H1 (cell line): ENCODE data around the gene PAGE5. TPM values are rescaled to one million over a fixed set of nuclear protein-coding genes. Genes with fewer than 3 reads are reported as not detected.

Experiments used
- CTCF ChIA-PET: fragments of 300-600 bp; sonication (Branson Sonifier 250); formaldehyde crosslinking; loops from one replicate; lab custom pipeline; 2021; ENCODE audit not compliant: partially characterized antibody; lab: Charles Lee
- POLR2A ChIA-PET: fragments of 300-600 bp; sonication (Branson Sonifier 250); formaldehyde crosslinking; loops from one replicate; lab custom pipeline; 2021; ENCODE audit warnings: inconsistent platforms; ENCODE audit not compliant: partially characterized antibody; lab: Charles Lee
- DNase-seq, 2 experiments: peaks; one replicate each; pipeline versions ENCODE4 v3.0.0 to v3.0.0-alpha.2; 2010 to 2022; ENCODE audit warnings: low spot score in 2 of 2, low read depth in 1 of 2, mixed read lengths in 1 of 2
- FAIRE-seq: peaks from 2 replicates; lab custom pipeline; 2011; peaks lifted over from hg19 to GRCh38; lab: Jason Lieb, UNC
- H2AFZ ChIP-seq: 2 replicates; pipeline ENCODE4 v1.8.1; 2012; ENCODE audit warnings: low read length, inconsistent platforms
- H2AK5ac ChIP-seq: 2 replicates; pipeline ENCODE4 v1.6.1; 2013; ENCODE audit warnings: low read depth, low read length
- H2BK120ac ChIP-seq: replicated peaks from 2 replicates; pipeline ENCODE3; 2013; ENCODE audit warnings: low read depth, low read length, inconsistent platforms
- H2BK12ac ChIP-seq: 2 replicates; pipeline ENCODE4 v1.6.1; 2013; ENCODE audit warnings: low read depth, low read length
- H2BK15ac ChIP-seq: 2 replicates; pipeline ENCODE4 v1.6.1; 2013; ENCODE audit warnings: low read length
- H2BK20ac ChIP-seq: 2 replicates; pipeline ENCODE4 v1.6.1; 2013; ENCODE audit warnings: low read length
- H2BK5ac ChIP-seq: 2 replicates; pipeline ENCODE4 v1.6.1; 2013; ENCODE audit warnings: low read depth, low read length
- H3K14ac ChIP-seq: 2 replicates; pipeline ENCODE4 v1.6.1; 2013; ENCODE audit warnings: inconsistent platforms; ENCODE audit not compliant: insufficient read length
- H3K18ac ChIP-seq: 2 replicates; pipeline ENCODE4 v1.6.1; 2013; ENCODE audit warnings: low read length; ENCODE audit errors: extremely low read depth
- H3K23ac ChIP-seq: 2 replicates; pipeline ENCODE4 v1.6.1; 2013; ENCODE audit warnings: inconsistent platforms; ENCODE audit not compliant: insufficient read length
- H3K23me2 ChIP-seq: 2 replicates; pipeline ENCODE4 v1.6.1; 2013; ENCODE audit warnings: low read depth, low read length
- H3K27ac ChIP-seq: 2 replicates; pipeline ENCODE4 v1.6.1; 2011; ENCODE audit warnings: low read depth, low read length, inconsistent platforms
- H3K27me3 ChIP-seq, 4 experiments: replicated peaks in 1 of 4; 1 replicate in 1 of 4; 2 replicates in 3 of 4; pipeline versions ENCODE4 v1.6.1 to v1.8.1; 2011 to 2013; ENCODE audit warnings: low read length in 3 of 4, mild to moderate bottlenecking in 3 of 4, inconsistent platforms in 2 of 4, mixed read lengths in 2 of 4, moderate library complexity in 1 of 4; ENCODE audit not compliant: control insufficient read depth in 3 of 4, insufficient read depth in 3 of 4; ENCODE audit errors: extremely low read depth in 1 of 4
- H3K36me3 ChIP-seq, 4 experiments: 2 replicates each; pipeline versions ENCODE4 v1.6.1 to v1.8.1; 2011 to 2013; ENCODE audit warnings: mild to moderate bottlenecking in 4 of 4, low read length in 3 of 4, moderate library complexity in 2 of 4, control low read depth in 1 of 4, inconsistent platforms in 1 of 4; ENCODE audit not compliant: insufficient read depth in 4 of 4, control insufficient read depth in 2 of 4
- H3K4ac ChIP-seq: replicated peaks from 2 replicates; pipeline ENCODE3; 2013; ENCODE audit warnings: low read length, low read depth, mixed read lengths, inconsistent platforms; ENCODE audit not compliant: insufficient read length
- H3K4me1 ChIP-seq, 4 experiments: replicated peaks in 1 of 4; 1 replicate in 1 of 4; 2 replicates in 3 of 4; pipeline versions ENCODE4 v1.6.1 to v1.8.1; 2011 to 2013; ENCODE audit warnings: low read length in 3 of 4, inconsistent platforms in 2 of 4, mixed read lengths in 1 of 4; ENCODE audit not compliant: insufficient read depth in 4 of 4, control insufficient read depth in 3 of 4
- H3K4me2 ChIP-seq, 2 experiments: 2 replicates each; pipeline versions ENCODE4 v1.6.1 to v1.8.1; 2011 to 2013; ENCODE audit warnings: low read depth in 2 of 2, low read length in 2 of 2, control low read depth in 1 of 2, inconsistent platforms in 1 of 2, mild to moderate bottlenecking in 1 of 2; ENCODE audit not compliant: insufficient read depth in 1 of 2
- H3K4me3 ChIP-seq, 4 experiments: fragments of 200-600, 300-600 bp in 1 of 4; sonication (generic), shearing (Covaris generic), sonication (Bioruptor Twin) in 1 of 4; 2 replicates each; pipeline versions ENCODE4 v1.5.1 to v1.8.1; 2011 to 2016; ENCODE audit warnings: low read length in 4 of 4, low read depth in 3 of 4, control low read depth in 2 of 4, inconsistent platforms in 2 of 4, mild to moderate bottlenecking in 2 of 4, mixed read lengths in 1 of 4, moderate library complexity in 1 of 4; ENCODE audit not compliant: insufficient read depth in 2 of 4; ENCODE audit errors: extremely low read depth in 1 of 4
- H3K56ac ChIP-seq: replicated peaks from 2 replicates; pipeline ENCODE3; 2013; ENCODE audit warnings: low read depth, mild to moderate bottlenecking, mixed read lengths, low read length, inconsistent platforms; ENCODE audit not compliant: insufficient read length
- H3K79me1 ChIP-seq: 2 replicates; pipeline ENCODE4 v1.6.1; 2013; ENCODE audit warnings: low read depth, low read length, control low read depth
- H3K79me2 ChIP-seq, 2 experiments: 2 replicates each; pipeline versions ENCODE4 v1.6.1 to v1.8.1; 2012 to 2013; ENCODE audit warnings: low read length in 2 of 2, mild to moderate bottlenecking in 2 of 2, inconsistent platforms in 1 of 2; ENCODE audit not compliant: insufficient read depth in 2 of 2, control insufficient read depth in 1 of 2
- H3K9ac ChIP-seq, 4 experiments: replicated peaks in 1 of 4; 1 replicate in 1 of 4; 2 replicates in 3 of 4; pipeline versions ENCODE4 v1.6.1 to v1.8.1; 2011 to 2013; ENCODE audit warnings: low read depth in 3 of 4, low read length in 3 of 4, control low read depth in 2 of 4, mild to moderate bottlenecking in 2 of 4, moderate library complexity in 2 of 4, inconsistent platforms in 1 of 4; ENCODE audit errors: extremely low read depth in 1 of 4
- H3K9me3 ChIP-seq, 2 experiments: 2 replicates each; pipeline versions ENCODE4 v1.6.1 to v1.8.1; 2012 to 2013; ENCODE audit warnings: mild to moderate bottlenecking in 2 of 2, moderate library complexity in 2 of 2, control low read depth in 1 of 2, inconsistent platforms in 1 of 2, low read depth in 1 of 2, low read length in 1 of 2, mixed read lengths in 1 of 2; ENCODE audit not compliant: insufficient read depth in 2 of 2
- H4K20me1 ChIP-seq, 2 experiments: replicated peaks in 1 of 2; 2 replicates each; pipeline versions ENCODE3 to v1.8.1; 2011 to 2013; ENCODE audit warnings: inconsistent platforms in 2 of 2, low read length in 2 of 2, mild to moderate bottlenecking in 1 of 2; ENCODE audit not compliant: insufficient read depth in 2 of 2, control insufficient read depth in 1 of 2
- H4K5ac ChIP-seq: 2 replicates; pipeline ENCODE4 v1.6.1; 2013; ENCODE audit warnings: low read length, low read depth, mixed read lengths, inconsistent platforms; ENCODE audit not compliant: insufficient read length
- H4K8ac ChIP-seq: 2 replicates; pipeline ENCODE4 v1.8.0; 2013; ENCODE audit warnings: mild to moderate bottlenecking, moderate library complexity, low read length, inconsistent platforms; ENCODE audit not compliant: insufficient read depth; ENCODE audit errors: extremely low read depth
- H4K91ac ChIP-seq: replicated peaks from 2 replicates; pipeline ENCODE3; 2013; ENCODE audit warnings: low read length, mixed read lengths, inconsistent platforms; ENCODE audit not compliant: insufficient read length
- BRCA1 ChIP-seq: IDR thresholded peaks from 2 replicates; pipeline ENCODE4 v1.6.1; 2012; ENCODE audit warnings: low read depth, low read length, improper control_type of control experiment
- CBX5 ChIP-seq: fragments of 300-800, 300-1000 bp; sonication (generic); IDR thresholded peaks from 2 replicates; pipeline ENCODE4 v1.7.1; 2016; ENCODE audit warnings: antibody characterized with exemption, low read length, low read depth
- CHD2 ChIP-seq: IDR thresholded peaks from 2 replicates; pipeline ENCODE4 v1.6.1; 2012; ENCODE audit warnings: low read length, improper control_type of control experiment
- RBBP5 ChIP-seq: IDR thresholded peaks from 2 replicates; pipeline ENCODE4 v1.7.1; 2012; ENCODE audit warnings: low read depth, mild to moderate bottlenecking, inconsistent platforms, low read length, moderate library complexity, borderline replicate concordance
- RNF2 ChIP-seq: fragments of 200-900, 300-1000 bp; sonication (generic); IDR thresholded peaks from 2 replicates; pipeline ENCODE4 v1.7.1; 2016; ENCODE audit warnings: borderline replicate concordance, low read depth, mild to moderate bottlenecking, antibody characterized with exemption, low read length; ENCODE audit not compliant: poor library complexity, severe bottlenecking; ENCODE audit errors: missing control alignments
- SAP30 ChIP-seq: fragments of 300-600 bp; sonication (generic); IDR thresholded peaks from 2 replicates; pipeline ENCODE4 v1.7.1; 2012; ENCODE audit warnings: low read length, moderate library complexity, mild to moderate bottlenecking, inconsistent platforms; ENCODE audit not compliant: insufficient read depth, insufficient replicate concordance
- TBP ChIP-seq: IDR thresholded peaks from 2 replicates; pipeline ENCODE4 v1.6.1; 2011; ENCODE audit warnings: low read depth, low read length, improper control_type of control experiment
- YY1 ChIP-seq: IDR thresholded peaks from 2 replicates; pipeline ENCODE4 v1.6.1; 2011; ENCODE audit warnings: low read depth, mild to moderate bottlenecking, low read length
- ZNF274 ChIP-seq: IDR thresholded peaks from 2 replicates; pipeline ENCODE4 v1.7.0; 2012; ENCODE audit warnings: low read length, borderline replicate concordance; ENCODE audit errors: extremely low read depth
- WGBS, 2 experiments: shearing (Covaris generic) in 1 of 2; methylation state at CpG; one replicate each; pipeline versions ENCODE4 v1.1.6 to v1.1.7; 2013 to 2015; ENCODE audit warnings: low lambda C conversion rate in 2 of 2, mixed read lengths in 2 of 2, inconsistent platforms in 1 of 2, low coverage in 1 of 2, missing lambda C conversion rate in 1 of 2; ENCODE audit not compliant: insufficient replicate concordance in 2 of 2, insufficient coverage in 1 of 2, insufficient read length in 1 of 2; ENCODE audit errors: extremely low coverage in 1 of 2, missing lambda C conversion rate in 1 of 2; 5-methylcytosine and 5-hydroxymethylcytosine counted together
- polyA plus RNA-seq, 7 experiments: library from polyadenylated mRNA; depleted of rRNA in 3 of 7; stranded (reverse) in 5 of 7; unstranded in 2 of 7; fragments of >200 nt in 5 of 7; fragments of 200-250 nt in 2 of 7; gene quantifications; 1 replicate in 5 of 7; 2 replicates in 1 of 7; 4 replicates in 1 of 7; pipeline versions ENCODE4 v1.2.1 to v1.2.3, GENCODE V29; 2011 to 2013; ENCODE audit warnings: missing spikeins in 2 of 7, mixed read lengths in 2 of 7
- total RNA-seq: library from RNA; stranded (reverse); fragmentation: NEBNext Ultra II Directional; extraction: Animal tissue kit (Norgen Biotek cat#: 25700); gene quantifications from 2 replicates; pipeline ENCODE4 v1.2.1, GENCODE V29; 2021
- TF ChIP-seq, protein P1 (sequence below), 3 experiments: IDR thresholded peaks; 1 replicate in 2 of 3; 2 replicates in 1 of 3; pipeline versions ENCODE4 v1.5.1 to v1.6.1; 2011; ENCODE audit warnings: low read length in 3 of 3, mild to moderate bottlenecking in 3 of 3, inconsistent platforms in 2 of 3, low read depth in 1 of 3, moderate library complexity in 1 of 3; ENCODE audit not compliant: insufficient read depth in 1 of 3; ENCODE audit errors: control extremely low read depth in 1 of 3
- TF ChIP-seq, protein P2 (sequence below): IDR thresholded peaks from 2 replicates; pipeline ENCODE4 v1.6.1; 2012; ENCODE audit warnings: inconsistent platforms

PAGE5 gene
- total and polyA plus RNA-seq, 2 of the 8 experiments (the other 6 are each of a cell fraction or from before 2014, with no cell fraction given): not detected

GRCh38 chrX:55187281-55187680 is 32.9 kb upstream of the PAGE5 start:
- no peak overlapping the region for H2BK15ac ChIP-seq
- no peak overlapping the region for H3K23ac ChIP-seq
- H4K5ac ChIP-seq: no peak overlapping the region
- no peaks in the 10 kb centered on the region for H4K20me1 ChIP-seq
- no peak overlapping the region for H3K4me3 ChIP-seq
- H3K79me2 ChIP-seq: no peaks in the 10 kb centered on the region
- DNase-seq (no peak), FAIRE-seq (no peak)
- H3K4ac ChIP-seq: no peak overlapping the region
- no peaks in the 10 kb centered on the region for H3K27me3 ChIP-seq
- H2BK12ac ChIP-seq: no peak overlapping the region
- no peak overlapping the region for H3K18ac ChIP-seq
- CTCF ChIA-PET: interaction anchor here (0.8 kb wide), 1 partner anchor 169 kb away, joined by 3 read pairs; no protein-coding TSS in a partner anchor
- peaks cover 0 to 8% of the 10 kb centered on the region in 2 experiments; a peak in 3 of 4 replicates for H3K9me3 ChIP-seq
- no peak overlapping the region for H3K56ac ChIP-seq
- H2BK5ac ChIP-seq: no peak overlapping the region
- H3K4me1 ChIP-seq: no peaks in the 10 kb centered on the region
- no peak overlapping the region for H3K27ac ChIP-seq
- H3K14ac ChIP-seq: no peak overlapping the region
- H4K91ac ChIP-seq: no peak overlapping the region
- H3K4me2 ChIP-seq: no peak overlapping the region
- 70% methylated on average over 2 of the region's 2 CpGs; no CpG with 5 or more reads in 1 of the 2 experiments for WGBS, 2 experiments
- H3K9ac ChIP-seq: no peak overlapping the region
- H2BK20ac ChIP-seq: no peak overlapping the region
- H2BK120ac ChIP-seq: no peak overlapping the region
- POLR2A ChIA-PET: no interaction called here
- no peak overlapping the region for H2AK5ac ChIP-seq
- no peak overlapping the region for H2AFZ ChIP-seq
- H3K23me2 ChIP-seq: no peaks in the 10 kb centered on the region
- H3K36me3 ChIP-seq: no peaks in the 10 kb centered on the region
- no peaks in the 10 kb centered on the region for H3K79me1 ChIP-seq
- H4K8ac ChIP-seq: no peak overlapping the region
- TF ChIP-seq BRCA1: no peak
- TF ChIP-seq, protein P1, sequence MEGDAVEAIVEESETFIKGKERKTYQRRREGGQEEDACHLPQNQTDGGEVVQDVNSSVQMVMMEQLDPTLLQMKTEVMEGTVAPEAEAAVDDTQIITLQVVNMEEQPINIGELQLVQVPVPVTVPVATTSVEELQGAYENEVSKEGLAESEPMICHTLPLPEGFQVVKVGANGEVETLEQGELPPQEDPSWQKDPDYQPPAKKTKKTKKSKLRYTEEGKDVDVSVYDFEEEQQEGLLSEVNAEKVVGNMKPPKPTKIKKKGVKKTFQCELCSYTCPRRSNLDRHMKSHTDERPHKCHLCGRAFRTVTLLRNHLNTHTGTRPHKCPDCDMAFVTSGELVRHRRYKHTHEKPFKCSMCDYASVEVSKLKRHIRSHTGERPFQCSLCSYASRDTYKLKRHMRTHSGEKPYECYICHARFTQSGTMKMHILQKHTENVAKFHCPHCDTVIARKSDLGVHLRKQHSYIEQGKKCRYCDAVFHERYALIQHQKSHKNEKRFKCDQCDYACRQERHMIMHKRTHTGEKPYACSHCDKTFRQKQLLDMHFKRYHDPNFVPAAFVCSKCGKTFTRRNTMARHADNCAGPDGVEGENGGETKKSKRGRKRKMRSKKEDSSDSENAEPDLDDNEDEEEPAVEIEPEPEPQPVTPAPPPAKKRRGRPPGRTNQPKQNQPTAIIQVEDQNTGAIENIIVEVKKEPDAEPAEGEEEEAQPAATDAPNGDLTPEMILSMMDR (IDR thresholded peaks at IDR 0.05; ENCODE audit: control extremely low read depth in 1 of 3, insufficient read depth in 1 of 3, low read depth in 1 of 3, low read length in 3 of 3): no peak
- TF ChIP-seq TBP: no peak
- no peak for TF ChIP-seq CBX5
- no peak for TF ChIP-seq RBBP5
- no peak for TF ChIP-seq CHD2
- TF ChIP-seq ZNF274: no peak
- no peak for TF ChIP-seq SAP30
- no peak for TF ChIP-seq RNF2
- TF ChIP-seq, protein P2, sequence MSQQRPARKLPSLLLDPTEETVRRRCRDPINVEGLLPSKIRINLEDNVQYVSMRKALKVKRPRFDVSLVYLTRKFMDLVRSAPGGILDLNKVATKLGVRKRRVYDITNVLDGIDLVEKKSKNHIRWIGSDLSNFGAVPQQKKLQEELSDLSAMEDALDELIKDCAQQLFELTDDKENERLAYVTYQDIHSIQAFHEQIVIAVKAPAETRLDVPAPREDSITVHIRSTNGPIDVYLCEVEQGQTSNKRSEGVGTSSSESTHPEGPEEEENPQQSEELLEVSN: no peak
- no peak for TF ChIP-seq YY1
